NB4 (cell line): ENCODE results near the gene RAPGEF5.

ENCODE experiments used
- CTCF ChIP-seq: IDR thresholded peaks from one replicate; pipeline ENCODE4 v1.5.1; 2012; ENCODE audit warnings: low read depth, low read length
- MYC ChIP-seq: IDR thresholded peaks from 2 replicates; pipeline ENCODE4 v1.6.1; 2011; ENCODE audit warnings: low read depth, low read length
- POLR2A ChIP-seq: IDR thresholded peaks from 2 replicates; pipeline ENCODE4 v1.6.1; 2011; ENCODE audit warnings: mild to moderate bottlenecking; ENCODE audit not compliant: insufficient read length; ENCODE audit errors: extremely low read depth
- TF ChIP-seq, protein P1 (sequence below): IDR thresholded peaks from 2 replicates; pipeline ENCODE4 v1.6.1; 2011; ENCODE audit warnings: low read depth, low read length

- TF ChIP-seq, protein P1, sequence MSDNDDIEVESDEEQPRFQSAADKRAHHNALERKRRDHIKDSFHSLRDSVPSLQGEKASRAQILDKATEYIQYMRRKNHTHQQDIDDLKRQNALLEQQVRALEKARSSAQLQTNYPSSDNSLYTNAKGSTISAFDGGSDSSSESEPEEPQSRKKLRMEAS: no peak
- TF ChIP-seq CTCF: no peak
- no peak for TF ChIP-seq POLR2A
- TF ChIP-seq MYC: no peak
Measured at GRCh38 chr7:22364900-22365299, 7.9 kb upstream of the RAPGEF5 start.
